ENCODE measurements around the gene SMIM45.

The SMIM45 gene

DNA sequence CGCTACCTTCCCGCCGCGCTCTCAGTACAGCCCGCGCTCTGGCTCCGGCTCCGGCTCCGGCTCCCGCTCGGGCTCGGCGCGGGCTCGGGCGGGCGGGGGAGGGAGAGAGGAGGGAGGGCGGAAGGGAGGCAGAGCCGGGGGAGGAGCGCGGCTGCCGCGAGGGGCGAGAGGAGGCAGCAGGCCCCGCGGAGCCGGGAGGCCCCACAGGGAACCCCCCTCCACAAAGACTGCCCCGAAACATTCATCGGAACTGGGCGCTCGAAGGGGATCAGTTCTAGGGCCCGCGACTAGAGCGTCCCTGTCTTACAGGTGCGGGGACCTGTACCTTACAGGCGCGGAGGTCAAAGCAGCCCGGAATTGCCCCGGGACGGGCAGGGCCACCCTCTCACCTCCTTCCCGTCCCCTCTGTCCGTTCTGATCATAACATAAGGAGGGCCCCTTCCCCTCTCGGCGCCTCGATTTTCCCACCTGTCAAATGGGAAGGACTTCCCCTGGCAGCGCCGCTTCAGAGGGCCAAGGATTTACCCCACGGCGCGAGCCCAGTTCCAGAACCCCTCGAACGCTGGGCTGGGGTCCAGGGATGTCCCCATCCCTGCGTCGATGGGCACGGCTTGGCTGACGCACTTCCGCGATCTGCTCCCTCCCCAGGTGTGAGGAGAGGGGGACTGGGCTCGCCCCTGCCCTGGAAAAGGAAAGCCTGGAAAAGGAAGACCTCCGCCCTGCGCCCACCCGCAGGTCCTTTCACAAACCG lies 36.7 kb upstream of the SMIM45 start, which contains the start of gene SHISA8:
SHISA8 (minus strand) TSS at position 40 of the 751 bp plus-strand sequence. CDS start 407 bp downstream, outside the sequence.
- TF ChIP-seq EZH2 (IDR thresholded peaks at IDR 0.05; ENCODE audit: low read depth) = no peak
- TF ChIP-seq, protein P1, sequence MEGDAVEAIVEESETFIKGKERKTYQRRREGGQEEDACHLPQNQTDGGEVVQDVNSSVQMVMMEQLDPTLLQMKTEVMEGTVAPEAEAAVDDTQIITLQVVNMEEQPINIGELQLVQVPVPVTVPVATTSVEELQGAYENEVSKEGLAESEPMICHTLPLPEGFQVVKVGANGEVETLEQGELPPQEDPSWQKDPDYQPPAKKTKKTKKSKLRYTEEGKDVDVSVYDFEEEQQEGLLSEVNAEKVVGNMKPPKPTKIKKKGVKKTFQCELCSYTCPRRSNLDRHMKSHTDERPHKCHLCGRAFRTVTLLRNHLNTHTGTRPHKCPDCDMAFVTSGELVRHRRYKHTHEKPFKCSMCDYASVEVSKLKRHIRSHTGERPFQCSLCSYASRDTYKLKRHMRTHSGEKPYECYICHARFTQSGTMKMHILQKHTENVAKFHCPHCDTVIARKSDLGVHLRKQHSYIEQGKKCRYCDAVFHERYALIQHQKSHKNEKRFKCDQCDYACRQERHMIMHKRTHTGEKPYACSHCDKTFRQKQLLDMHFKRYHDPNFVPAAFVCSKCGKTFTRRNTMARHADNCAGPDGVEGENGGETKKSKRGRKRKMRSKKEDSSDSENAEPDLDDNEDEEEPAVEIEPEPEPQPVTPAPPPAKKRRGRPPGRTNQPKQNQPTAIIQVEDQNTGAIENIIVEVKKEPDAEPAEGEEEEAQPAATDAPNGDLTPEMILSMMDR (conservative IDR thresholded peaks at IDR 0.05) = no peak
- Histone ChIP-seq H4K20me1 (ENCODE audit: insufficient read depth) (no peaks in the 10 kb centered on the region), H3K4me3 (no peak within 1 kb of the TSS), H3K79me2 (ENCODE audit: low read depth) (no peaks in the 10 kb centered on the region), H3K9me3 (ENCODE audit: insufficient read depth, low read depth) (no peaks in the 10 kb centered on the region), H3K4me2 (no peak within 1 kb of the TSS), H2AFZ (no peak within 1 kb of the TSS), H3F3A (ENCODE audit: insufficient read depth, low read depth) (peaks cover 25% of the 10 kb centered on the region; the same call in 1 of the 2 replicates), H3K27ac (no peak within 1 kb of the TSS), H3K4me1 (replicated peaks; ENCODE audit: insufficient read depth) (peaks cover 7% of the 10 kb centered on the region), H3K36me3 (ENCODE audit: low read depth) (no peaks in the 10 kb centered on the region), H3K9me2 (ENCODE audit: insufficient read depth) (no peaks in the 10 kb centered on the region), H3K27me3 (ENCODE audit: insufficient read depth, low read depth) (peaks cover 9% of the 10 kb centered on the region; the same call in 1 of the 2 replicates)
- CTCF ChIA-PET = no interaction called here
- intact Hi-C loops (cut with micrococcal nuclease; ENCODE audit: unreplicated experiment) = no loop called here
- peak in 1 of 2 experiments; percentile 47 for DNase-seq
- POLR2A ChIA-PET (ENCODE audit: unreplicated experiment) = no interaction called here
- BruUV-seq (replicated peaks) = no TSS peak

DNA sequence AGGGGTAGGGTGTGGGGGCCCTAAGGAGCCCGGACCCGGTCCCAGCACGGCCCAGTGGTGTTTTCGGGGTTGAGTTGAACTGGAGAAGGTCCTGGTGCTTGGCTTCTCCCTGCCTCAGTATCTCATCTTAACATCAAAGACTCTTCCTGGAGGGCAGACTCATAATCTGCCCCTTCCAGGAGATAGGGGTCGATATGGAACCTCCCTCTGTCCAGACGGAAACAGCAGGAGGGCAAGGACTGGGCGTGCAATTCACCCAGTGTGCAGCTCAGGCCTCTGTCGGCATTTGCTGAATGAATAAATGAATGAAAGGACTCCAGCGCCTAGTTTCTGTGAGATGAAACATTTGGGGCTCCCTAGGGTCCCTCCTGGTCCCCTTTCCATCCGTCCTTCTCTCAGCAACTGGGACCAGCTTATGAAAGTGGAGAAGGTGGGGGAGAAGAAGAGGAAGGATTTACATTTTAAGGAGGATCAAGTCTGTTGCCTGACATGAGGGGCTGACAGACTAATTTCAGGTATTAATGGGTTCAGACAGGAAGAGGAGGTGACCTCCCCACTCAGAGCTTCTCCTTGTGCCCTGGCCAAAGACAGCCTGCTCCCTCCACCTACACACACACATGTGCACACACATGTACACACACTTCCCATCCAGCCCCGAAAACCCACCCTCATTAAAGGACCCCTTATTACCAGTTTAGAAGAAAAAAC lies 36.0 kb upstream of the SMIM45 start:
- no peaks in the 10 kb centered on the region for H3K9me2 ChIP-seq (ENCODE audit: insufficient read depth)
- CTCF ChIA-PET = no interaction called here
- no peak overlapping the region for H3K4me3 ChIP-seq
- BruUV-seq (replicated peaks) = no TSS peak
- H3F3A ChIP-seq (ENCODE audit: insufficient read depth, low read depth) = peaks cover 25% of the 10 kb centered on the region; the same call in 1 of the 2 replicates
- DNase-seq = no peak
- H3K27ac ChIP-seq = no peak overlapping the region
- no peak overlapping the region for H3K4me2 ChIP-seq
- POLR2A ChIA-PET (ENCODE audit: unreplicated experiment) = no interaction called here
- intact Hi-C loops (cut with micrococcal nuclease; ENCODE audit: unreplicated experiment) = no loop called here
- no peak overlapping the region for H2AFZ ChIP-seq
- H3K36me3 ChIP-seq (ENCODE audit: low read depth) = no peaks in the 10 kb centered on the region
- H3K9me3 ChIP-seq (ENCODE audit: insufficient read depth, low read depth) = no peaks in the 10 kb centered on the region
- H3K4me1 ChIP-seq (replicated peaks; ENCODE audit: insufficient read depth) = peaks cover 7% of the 10 kb centered on the region
- H3K79me2 ChIP-seq (ENCODE audit: low read depth) = no peaks in the 10 kb centered on the region
- TF ChIP-seq, protein P1 (conservative IDR thresholded peaks at IDR 0.05) = no peak
- no peak for TF ChIP-seq EZH2 (IDR thresholded peaks at IDR 0.05; ENCODE audit: low read depth)
- H3K27me3 ChIP-seq (ENCODE audit: insufficient read depth, low read depth) = peaks cover 9% of the 10 kb centered on the region; the same call in 1 of the 2 replicates
- H4K20me1 ChIP-seq (ENCODE audit: insufficient read depth) = no peaks in the 10 kb centered on the region

- DNase-seq = no peak
- Histone ChIP-seq H3F3A (ENCODE audit: insufficient read depth, low read depth) (peaks cover 30% of the 10 kb centered on the region; the same call in 1 of the 2 replicates), H2AFZ (no peak overlapping the region), H3K9me3 (ENCODE audit: insufficient read depth, low read depth) (no peaks in the 10 kb centered on the region), H3K4me3 (no peak overlapping the region), H3K4me2 (no peak overlapping the region), H3K9me2 (ENCODE audit: insufficient read depth) (no peaks in the 10 kb centered on the region), H4K20me1 (ENCODE audit: insufficient read depth) (no peaks in the 10 kb centered on the region), H3K27me3 (ENCODE audit: insufficient read depth, low read depth) (peaks cover 9% of the 10 kb centered on the region; the same call in 1 of the 2 replicates), H3K27ac (no peak overlapping the region), H3K36me3 (ENCODE audit: low read depth) (no peaks in the 10 kb centered on the region), H3K4me1 (replicated peaks; ENCODE audit: insufficient read depth) (peaks cover 7% of the 10 kb centered on the region), H3K79me2 (ENCODE audit: low read depth) (no peaks in the 10 kb centered on the region)
- ChIA-PET POLR2A (ENCODE audit: unreplicated experiment) (no interaction called here), CTCF (no interaction called here)
- intact Hi-C loops (cut with micrococcal nuclease; ENCODE audit: unreplicated experiment) = no loop called here
- TF ChIP-seq, protein P1 (conservative IDR thresholded peaks at IDR 0.05) = no peak
- no peak for TF ChIP-seq EZH2 (IDR thresholded peaks at IDR 0.05; ENCODE audit: low read depth)
- BruUV-seq (replicated peaks) = no TSS peak
Observed at GRCh38 chr22:41916745-41917358, 35.1 kb upstream of the SMIM45 start.

All from PC-9 (cell line).